Colonic mucosa (tissue), 4 donors: ENCODE measurements around the gene PPIP5K1. TPM values are rescaled to one million over a fixed set of nuclear protein-coding genes. Genes with fewer than 3 reads are reported as not detected.
A peak's percentile ranks its signal among the peaks of the same experiment; 100 is the strongest.
"Not testable (repeated sequence)": the region's sequence is repeated elsewhere in the genome, so short reads cannot be mapped to it uniquely, and the experiment has no call there.

Experiments
- DNase-seq: peaks from one replicate; pipeline ENCODE4 v3.0.0-alpha.2; 2020
- H3K27ac ChIP-seq: fragments of 200-600 bp; one replicate; pipeline ENCODE4 v1.8.0; 2021
- H3K27me3 ChIP-seq: fragments of 200-600 bp; one replicate; pipeline ENCODE4 v1.8.0; 2021
- H3K36me3 ChIP-seq: fragments of 200-600 bp; one replicate; pipeline ENCODE4 v1.8.0; 2021
- H3K4me1 ChIP-seq: fragments of 200-600 bp; one replicate; pipeline ENCODE4 v1.8.0; 2021; ENCODE audit warnings: mild to moderate bottlenecking
- H3K4me3 ChIP-seq: fragments of 200-600 bp; one replicate; pipeline ENCODE4 v1.8.0; 2021
- H3K9ac ChIP-seq, 2 donors: one replicate each; pipeline ENCODE4 v1.7.0; 2013; ENCODE audit warnings: control low read depth in 2 of 2, low read depth in 2 of 2, low read length in 2 of 2
- H3K9me3 ChIP-seq: fragments of 200-600 bp; one replicate; pipeline ENCODE4 v1.8.0; 2021
- intact Hi-C: fragments of 100-400 bp; cut with DNase I; formaldehyde crosslinking; loops from one replicate; pipeline ENCODE4 v1.14.1; 2022
- total RNA-seq, 2 donors: library from RNA; stranded (reverse); fragmentation: NEBNext Ultra II Directional in 1 of 2; extraction: Animal tissue kit (Norgen Biotek cat#: 25700) in 1 of 2; gene quantifications; one replicate each; pipeline ENCODE4 v1.2.1, GENCODE V29; 2021
- TF ChIP-seq, protein P1 (sequence below): fragments of 200-600 bp; IDR thresholded peaks from one replicate; pipeline ENCODE4 v1.8.0; 2022; ENCODE audit warnings: antibody characterized with exemption, mild to moderate bottlenecking
- donor health status: healthy.
- donor health status: DM: no; HTN: no; CAD: no.
- donor health status: DM: no; HTN: no; CAD: no.

PPIP5K1 gene
- total RNA-seq: 100 to 1,000 TPM in 1 of 2 donors, 10 to 100 TPM in 1; 62.5 to 116 TPM

DNA sequence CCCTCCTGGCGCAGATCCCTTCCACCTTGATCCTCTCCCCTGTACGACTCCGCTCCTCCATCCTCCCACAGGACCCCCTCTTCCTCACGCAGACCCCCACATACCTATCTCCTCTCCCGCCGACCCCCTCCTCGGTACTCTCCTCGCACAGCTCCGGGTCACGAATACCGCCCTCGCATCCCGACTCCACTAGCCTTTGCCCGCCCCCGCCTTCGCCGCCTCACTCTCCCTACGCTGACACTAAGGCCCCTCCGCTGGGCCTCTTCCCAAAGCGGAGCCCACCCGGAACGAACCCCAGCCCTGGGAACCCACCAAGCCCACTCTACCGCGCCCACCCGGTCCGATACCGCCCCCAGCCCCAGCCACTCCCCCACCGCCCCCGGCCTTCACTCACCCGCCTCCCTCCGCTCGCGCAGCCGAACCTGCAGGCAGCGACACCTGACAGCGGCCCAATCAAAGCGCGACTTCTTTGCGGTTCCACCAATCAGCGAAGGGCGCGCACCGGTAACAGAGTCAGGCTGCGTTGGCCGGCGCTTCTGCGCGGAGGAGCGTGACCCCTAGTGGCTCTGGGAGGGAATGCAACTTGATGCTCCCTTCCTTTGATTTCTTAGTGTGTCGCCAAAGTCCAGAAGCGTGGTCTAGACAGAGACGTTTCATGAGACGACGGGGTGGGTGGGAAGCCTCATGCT, at the start of gene PPIP5K1:
PPIP5K1 (minus strand) TSS at position 431 of the 689 bp plus-strand sequence. CDS start 5,704 bp downstream, outside the sequence.
- intact Hi-C loops, H3K9me3 ChIP-seq, H3K9ac ChIP-seq: not testable (repeated sequence)

DNA sequence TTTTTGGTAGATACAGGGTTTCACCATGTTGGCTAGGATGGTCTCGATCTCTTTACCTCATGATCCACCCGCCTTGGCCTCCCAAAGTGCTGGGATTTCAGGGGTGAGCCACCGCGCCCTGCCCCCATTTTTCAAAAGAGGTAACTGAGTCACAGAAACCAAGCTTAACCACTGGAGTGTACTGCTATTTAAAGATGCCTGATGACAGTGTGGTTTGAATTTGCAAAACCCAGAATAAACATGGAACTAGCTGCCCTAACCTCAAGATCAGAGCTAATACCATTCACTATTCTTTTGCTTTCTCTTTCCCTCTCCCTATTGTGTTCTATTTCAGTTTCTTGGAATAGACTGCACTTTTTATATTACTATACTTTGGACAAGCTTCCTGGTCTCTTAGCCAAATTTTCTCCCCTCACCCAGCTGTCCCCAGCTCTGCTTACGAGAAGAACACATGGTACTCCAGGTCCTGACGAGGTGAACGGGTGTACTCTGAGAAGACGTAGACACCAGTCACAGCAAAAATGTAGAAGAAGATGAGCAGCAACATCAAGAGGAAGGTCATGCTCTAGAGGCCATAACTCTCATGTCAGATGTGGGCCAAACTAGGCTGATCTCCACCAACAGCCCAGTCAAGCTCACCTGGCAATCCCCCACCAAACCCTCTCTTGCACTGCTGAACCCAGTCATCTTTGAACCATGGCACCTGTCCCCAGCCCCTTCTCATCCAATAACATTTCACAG, 48.6 kb upstream of the PPIP5K1 start:
- H3K4me1 ChIP-seq, H3K36me3 ChIP-seq, H3K27me3 ChIP-seq, H3K27ac ChIP-seq, intact Hi-C loops, DNase-seq, H3K4me3 ChIP-seq, H3K9ac ChIP-seq, H3K9me3 ChIP-seq: not testable (repeated sequence)

More for the DNA sequence above, at the start of gene PPIP5K1:
- H3K4me3 ChIP-seq, H3K27me3 ChIP-seq, DNase-seq, H3K36me3 ChIP-seq, H3K4me1 ChIP-seq, H3K27ac ChIP-seq: not testable (repeated sequence)

DNA sequence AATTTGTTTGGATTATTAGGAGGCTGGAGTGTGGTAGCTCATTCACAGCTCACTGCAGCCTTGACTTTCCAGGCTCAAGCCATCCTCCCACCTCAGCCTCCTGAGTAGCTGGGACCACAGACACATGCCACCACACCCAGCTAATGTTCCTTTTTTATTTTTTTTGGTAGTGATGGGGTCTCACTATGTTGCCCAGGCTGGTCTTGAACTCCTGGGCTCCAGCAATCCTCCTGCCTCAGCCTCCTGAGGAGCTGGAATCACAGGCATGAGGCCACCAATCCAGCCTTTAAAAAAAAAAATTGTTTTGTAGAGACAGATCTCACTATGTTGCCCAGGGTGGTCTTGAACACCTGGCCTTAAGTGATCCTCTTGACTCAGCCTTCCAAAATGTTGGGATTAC, 36.9 kb upstream of the PPIP5K1 start:
- H3K4me3 ChIP-seq, H3K9me3 ChIP-seq, intact Hi-C loops, H3K27me3 ChIP-seq, H3K9ac ChIP-seq, H3K4me1 ChIP-seq, DNase-seq, H3K36me3 ChIP-seq, H3K27ac ChIP-seq: not testable (repeated sequence)

DNA sequence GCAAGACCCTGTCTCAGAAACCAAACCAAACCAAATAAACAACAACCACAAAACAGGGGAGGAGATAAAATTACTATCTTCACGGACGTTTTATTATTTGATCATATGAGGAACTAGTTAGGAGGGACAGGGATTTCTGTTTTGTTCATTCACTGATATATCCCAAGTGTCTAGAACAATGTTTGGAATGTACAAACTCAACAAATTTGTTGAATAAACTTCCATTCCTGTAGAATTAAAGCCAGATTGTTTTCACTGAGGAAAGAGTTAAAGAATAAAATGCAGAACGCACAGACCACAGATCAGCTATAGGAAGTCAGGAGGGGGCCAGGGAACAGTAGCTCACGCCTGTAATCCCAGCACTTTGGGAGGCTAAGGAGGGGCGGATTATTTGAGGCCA, 35.1 kb upstream of the PPIP5K1 start:
- no peaks in the 10 kb centered on the region for H3K9me3 ChIP-seq
- H3K9ac ChIP-seq: no peak overlapping the region
- TF ChIP-seq, protein P1, sequence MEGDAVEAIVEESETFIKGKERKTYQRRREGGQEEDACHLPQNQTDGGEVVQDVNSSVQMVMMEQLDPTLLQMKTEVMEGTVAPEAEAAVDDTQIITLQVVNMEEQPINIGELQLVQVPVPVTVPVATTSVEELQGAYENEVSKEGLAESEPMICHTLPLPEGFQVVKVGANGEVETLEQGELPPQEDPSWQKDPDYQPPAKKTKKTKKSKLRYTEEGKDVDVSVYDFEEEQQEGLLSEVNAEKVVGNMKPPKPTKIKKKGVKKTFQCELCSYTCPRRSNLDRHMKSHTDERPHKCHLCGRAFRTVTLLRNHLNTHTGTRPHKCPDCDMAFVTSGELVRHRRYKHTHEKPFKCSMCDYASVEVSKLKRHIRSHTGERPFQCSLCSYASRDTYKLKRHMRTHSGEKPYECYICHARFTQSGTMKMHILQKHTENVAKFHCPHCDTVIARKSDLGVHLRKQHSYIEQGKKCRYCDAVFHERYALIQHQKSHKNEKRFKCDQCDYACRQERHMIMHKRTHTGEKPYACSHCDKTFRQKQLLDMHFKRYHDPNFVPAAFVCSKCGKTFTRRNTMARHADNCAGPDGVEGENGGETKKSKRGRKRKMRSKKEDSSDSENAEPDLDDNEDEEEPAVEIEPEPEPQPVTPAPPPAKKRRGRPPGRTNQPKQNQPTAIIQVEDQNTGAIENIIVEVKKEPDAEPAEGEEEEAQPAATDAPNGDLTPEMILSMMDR: no peak
- intact Hi-C loops: no loop called here
- H3K36me3 ChIP-seq: no peaks in the 10 kb centered on the region
- DNase-seq: no peak
- no peak overlapping the region for H3K4me3 ChIP-seq
- H3K27me3 ChIP-seq: no peaks in the 10 kb centered on the region
- H3K27ac ChIP-seq: no peak overlapping the region
- H3K4me1 ChIP-seq: no peaks in the 10 kb centered on the region

DNA sequence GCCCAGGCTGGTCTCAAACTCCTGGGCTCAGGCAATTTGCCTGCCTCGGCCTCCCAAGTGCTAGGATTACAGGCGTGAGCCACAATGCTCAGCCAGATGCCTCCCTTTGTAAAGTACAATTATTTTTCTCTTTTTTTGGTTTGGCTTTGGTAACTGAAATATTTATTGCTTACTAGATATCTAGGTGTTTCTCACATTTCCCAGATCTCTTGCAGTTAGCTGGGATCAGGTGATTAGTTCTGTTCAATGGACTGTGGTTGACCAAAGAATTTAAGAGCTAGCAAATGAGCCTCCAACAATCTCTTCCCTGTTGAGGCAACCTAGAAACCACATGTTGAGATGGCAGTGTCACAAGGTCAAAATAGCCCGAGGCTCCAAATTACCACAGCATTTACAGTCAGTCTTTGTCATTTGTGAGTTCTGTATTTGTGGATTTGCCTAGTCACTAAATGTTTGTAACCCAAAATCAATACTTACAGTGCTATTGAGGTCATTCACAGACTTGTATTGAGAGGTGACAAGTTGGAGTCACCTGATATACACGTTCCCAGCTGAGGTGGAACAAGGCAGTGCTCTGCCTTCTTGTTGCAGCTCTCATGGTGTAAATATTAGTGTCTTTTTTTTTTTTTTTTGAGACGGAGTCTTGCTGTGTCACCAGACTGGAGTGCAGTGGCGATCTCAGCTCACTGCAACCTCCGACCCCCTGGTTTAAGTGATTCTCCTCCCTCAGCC, 32.2 kb upstream of the PPIP5K1 start:
- H3K4me3 ChIP-seq, DNase-seq, H3K9ac ChIP-seq, H3K36me3 ChIP-seq, H3K27me3 ChIP-seq, intact Hi-C loops, H3K4me1 ChIP-seq, H3K27ac ChIP-seq, H3K9me3 ChIP-seq: not testable (repeated sequence)

DNA sequence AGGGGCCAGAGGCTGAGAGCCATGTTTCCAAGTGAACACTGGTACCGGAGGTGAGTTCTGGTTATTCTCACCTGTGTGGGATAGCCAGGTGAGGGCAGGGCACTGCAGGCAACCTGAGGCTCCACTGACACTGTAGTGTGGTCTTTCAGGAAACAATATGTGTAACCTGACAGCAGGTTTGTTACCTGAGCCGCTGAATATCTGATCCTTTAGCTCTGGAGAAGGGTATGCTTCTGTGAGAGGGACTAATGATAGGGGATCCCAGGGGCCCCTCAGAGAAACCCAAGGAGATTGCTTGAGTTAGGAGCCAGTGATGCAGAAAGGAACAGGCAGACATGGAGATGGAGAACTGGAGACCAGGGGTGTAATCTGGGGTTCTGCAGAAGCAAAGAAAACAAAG, 28.7 kb upstream of the PPIP5K1 start, which contains the start of gene STRC:
STRC (minus strand) TSS at position 101 of the 400 bp plus-strand sequence; CDS start at position 23, 78 bp downstream.
- H3K4me3 ChIP-seq, H3K9me3 ChIP-seq, H3K9ac ChIP-seq, H3K4me1 ChIP-seq, intact Hi-C loops, H3K27ac ChIP-seq, H3K36me3 ChIP-seq, DNase-seq, H3K27me3 ChIP-seq: not testable (repeated sequence)

DNA sequence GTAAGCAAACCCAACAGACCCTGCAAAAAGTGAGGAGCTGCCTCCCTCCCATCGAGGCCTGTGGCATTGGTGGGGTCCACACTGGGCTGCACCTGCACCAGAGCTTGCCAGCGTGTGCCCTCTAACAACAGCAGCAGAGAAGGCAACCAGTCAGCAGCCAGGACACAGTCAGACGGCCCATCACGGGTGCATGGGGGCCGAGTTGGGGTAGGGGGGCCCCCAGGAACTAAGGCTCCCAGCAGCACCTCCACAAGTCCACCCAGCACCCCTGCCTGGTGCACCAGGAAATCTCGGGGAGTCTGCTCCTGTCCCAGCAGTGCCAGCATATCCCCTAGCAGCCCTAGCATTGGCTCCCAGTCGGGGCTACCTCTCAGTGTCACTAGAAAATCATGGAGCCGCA, 27.7 kb upstream of the PPIP5K1 start:
- H3K27ac ChIP-seq, intact Hi-C loops, H3K9ac ChIP-seq, H3K4me1 ChIP-seq, DNase-seq, H3K4me3 ChIP-seq, H3K27me3 ChIP-seq, H3K9me3 ChIP-seq, H3K36me3 ChIP-seq: not testable (repeated sequence)

DNA sequence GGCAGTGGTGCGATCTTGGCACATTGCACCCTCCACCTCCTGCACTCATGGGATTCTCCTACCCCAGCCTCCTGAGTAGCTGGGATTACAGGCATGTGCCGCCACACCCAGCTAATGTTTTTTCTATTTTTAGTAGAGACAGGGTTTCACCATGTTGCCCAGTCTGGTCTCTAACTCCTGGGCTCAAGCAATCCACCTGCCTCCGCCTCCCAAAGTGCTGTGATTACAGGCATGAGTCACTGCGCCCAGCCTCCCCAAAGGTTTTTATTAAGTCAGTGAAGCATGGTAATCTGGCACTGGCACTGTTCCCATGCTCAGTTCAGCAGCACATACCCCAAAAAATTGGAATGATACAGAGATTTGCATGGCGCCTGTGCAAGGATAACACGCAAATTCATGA, 12.2 kb upstream of the PPIP5K1 start:
- intact Hi-C loops, H3K27ac ChIP-seq, H3K9me3 ChIP-seq, H3K27me3 ChIP-seq, H3K9ac ChIP-seq, H3K4me3 ChIP-seq, H3K4me1 ChIP-seq, H3K36me3 ChIP-seq: not testable (repeated sequence)
- peak; percentile 32 for DNase-seq

DNA sequence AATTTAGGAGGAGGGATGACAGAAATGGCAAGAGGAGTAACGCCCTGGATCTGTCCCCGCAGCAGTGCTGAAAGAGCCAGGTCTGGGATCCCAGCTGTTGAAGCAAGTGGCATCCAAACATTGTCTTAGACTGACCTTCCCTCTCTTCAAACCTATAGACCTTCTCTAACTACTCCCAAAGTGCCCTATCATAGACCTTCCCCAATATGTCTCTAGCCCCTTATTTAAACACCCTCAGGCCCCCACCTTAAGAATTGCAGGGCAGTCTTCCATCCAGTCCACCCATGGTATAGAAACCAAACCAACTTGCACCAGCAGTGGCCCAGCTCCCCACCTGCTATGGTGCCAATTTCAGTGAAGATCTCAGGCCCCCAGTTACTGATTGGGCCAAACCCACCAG, 10.2 kb upstream of the PPIP5K1 start:
- H3K9me3 ChIP-seq, H3K27ac ChIP-seq, H3K4me3 ChIP-seq, intact Hi-C loops, H3K36me3 ChIP-seq, H3K9ac ChIP-seq, H3K4me1 ChIP-seq, H3K27me3 ChIP-seq, DNase-seq: not testable (repeated sequence)

DNA sequence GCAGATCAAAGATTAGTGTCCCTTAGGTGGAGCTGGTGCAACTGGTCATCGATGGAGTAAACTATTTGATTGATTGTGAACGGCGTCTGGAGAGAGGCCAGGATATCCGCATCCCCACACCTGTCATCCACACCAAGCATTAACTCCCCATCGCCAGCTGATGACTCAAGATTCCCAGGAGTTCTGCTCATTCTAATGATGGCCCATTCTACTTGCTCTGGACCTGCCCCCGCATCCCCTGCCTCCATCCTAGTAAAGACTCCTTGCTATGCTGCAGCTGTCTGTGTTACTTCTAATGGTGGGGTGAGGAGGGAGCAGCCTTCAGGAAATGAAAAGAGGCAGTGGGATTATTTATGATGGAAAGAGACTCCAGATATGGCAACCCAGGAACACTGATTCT, 9.1 kb upstream of the PPIP5K1 start:
- H3K9ac ChIP-seq, H3K9me3 ChIP-seq, H3K27ac ChIP-seq, H3K4me3 ChIP-seq, DNase-seq, H3K36me3 ChIP-seq, H3K27me3 ChIP-seq, H3K4me1 ChIP-seq, intact Hi-C loops: not testable (repeated sequence)

DNA sequence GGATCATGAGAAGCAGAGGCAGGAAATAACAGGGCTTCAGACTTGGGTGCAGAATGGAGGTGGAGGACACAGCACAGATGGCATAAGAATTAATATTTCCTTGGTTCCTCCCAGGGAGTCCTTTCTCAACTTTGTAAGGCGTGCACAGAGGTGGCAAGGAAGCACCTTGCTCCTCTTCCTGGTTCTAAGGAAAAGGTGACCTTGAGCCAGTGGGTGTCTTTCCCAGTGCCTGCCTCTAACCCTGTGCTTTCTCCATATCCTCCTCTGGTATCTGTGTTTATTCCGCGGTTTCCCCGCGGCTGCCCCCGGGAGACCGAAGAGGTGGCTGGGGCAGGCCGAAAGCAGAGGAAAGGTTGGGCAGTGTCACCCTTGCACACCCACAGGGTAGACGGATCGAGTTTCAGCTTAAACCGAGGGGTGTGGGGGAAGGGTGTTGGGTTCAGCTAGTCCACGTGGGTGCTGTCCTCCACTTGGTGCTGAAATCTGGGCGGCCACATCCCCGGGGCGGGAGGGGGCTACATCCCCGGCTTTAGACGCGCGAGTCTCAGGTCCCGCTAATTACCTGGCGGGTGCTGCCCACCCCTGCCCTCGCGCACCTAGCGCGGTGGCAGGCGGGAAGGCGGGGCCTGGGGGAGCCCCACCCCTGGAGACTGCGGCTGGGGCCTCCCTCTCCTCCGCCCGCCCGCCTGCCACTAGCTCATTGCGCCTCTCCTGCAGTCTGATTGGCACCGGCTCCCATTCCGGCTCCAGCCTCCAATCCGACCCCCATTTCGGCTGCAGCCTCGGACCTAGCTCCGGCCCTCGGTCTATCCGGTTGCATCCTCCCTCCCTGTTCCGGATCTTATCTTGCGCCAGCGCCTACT, 3.6 kb upstream of the PPIP5K1 start, which contains the start of gene CKMT1B:
CKMT1B (plus strand) TSS at position 700 of the 863 bp plus-strand sequence. CDS start 192 bp downstream, outside the sequence.
- H3K36me3 ChIP-seq, intact Hi-C loops, H3K9me3 ChIP-seq, H3K9ac ChIP-seq, H3K27ac ChIP-seq, DNase-seq, H3K4me3 ChIP-seq, H3K4me1 ChIP-seq, H3K27me3 ChIP-seq: not testable (repeated sequence)
